Osteocyte (in vitro differentiated cells): Measurements from ENCODE around the gene YIPF5. TPM values are rescaled to one million over a fixed set of nuclear protein-coding genes. Genes with fewer than 3 reads are reported as not detected.

Experiments
- DNase-seq: peaks from one replicate; pipeline ENCODE4 v3.0.0; 2021; ENCODE audit warnings: mixed read lengths; ENCODE audit not compliant: unreplicated experiment; ENCODE audit errors: extremely low spot score
- H3K27ac Mint-ChIP-seq: one replicate; pipeline ENCODE4 v1.8.0; 2021; ENCODE audit warnings: mild to moderate bottlenecking, mixed read lengths; ENCODE audit not compliant: unreplicated experiment
- H3K27me3 Mint-ChIP-seq: one replicate; pipeline ENCODE4 v1.8.0; 2021; ENCODE audit warnings: mixed read lengths; ENCODE audit not compliant: unreplicated experiment
- H3K36me3 Mint-ChIP-seq: one replicate; pipeline ENCODE4 v1.8.0; 2021; ENCODE audit warnings: mixed read lengths; ENCODE audit not compliant: unreplicated experiment
- H3K4me1 Mint-ChIP-seq: one replicate; pipeline ENCODE4 v1.8.0; 2021; ENCODE audit warnings: mixed read lengths; ENCODE audit not compliant: unreplicated experiment
- H3K4me3 Mint-ChIP-seq: one replicate; pipeline ENCODE4 v1.8.0; 2021; ENCODE audit warnings: mild to moderate bottlenecking, moderate library complexity, mixed read lengths; ENCODE audit not compliant: unreplicated experiment
- H3K9me3 Mint-ChIP-seq: one replicate; pipeline ENCODE4 v1.8.0; 2021; ENCODE audit warnings: mixed read lengths; ENCODE audit not compliant: unreplicated experiment
- CTCF ChIP-seq: fragments of 200-600 bp; sonication (generic); IDR thresholded peaks from 2 replicates; pipeline ENCODE4 v1.5.0; 2021; ENCODE audit warnings: antibody characterized with exemption, mild to moderate bottlenecking, moderate library complexity
- total RNA-seq: library from RNA; stranded (reverse); gene quantifications from 2 replicates; pipeline ENCODE4 v1.2.1, GENCODE V29; 2021

Gene YIPF5
- total RNA-seq, 1 donor from 2014 or later, result 79.2 TPM

GRCh38 chr5:144192661-144193060, 22.2 kb upstream of the YIPF5 start:
- Mint-ChIP-seq H3K4me1 (peaks cover 21% of the 10 kb centered on the region), H3K9me3 (no peaks in the 10 kb centered on the region), H3K4me3 (no peak overlapping the region), H3K36me3 (no peaks in the 10 kb centered on the region), H3K27me3 (peaks cover 4% of the 10 kb centered on the region), H3K27ac (no peak overlapping the region)
- TF ChIP-seq CTCF, result no peak
- no peak for DNase-seq

- Mint-ChIP-seq H3K36me3 (no peaks in the 10 kb centered on the region), H3K27me3 (peaks cover 4% of the 10 kb centered on the region), H3K27ac (no peak overlapping the region), H3K9me3 (no peaks in the 10 kb centered on the region), H3K4me1 (peaks cover 27% of the 10 kb centered on the region), H3K4me3 (no peak overlapping the region)
- peak; percentile 49 for TF ChIP-seq CTCF
- no peak for DNase-seq
These were observed 21.5 kb upstream of the YIPF5 start for GRCh38 chr5:144191998-144192397.

GRCh38 chr5:144191531-144191930, 21.1 kb upstream of the YIPF5 start:
- no peak for DNase-seq
- Mint-ChIP-seq H3K9me3 (no peaks in the 10 kb centered on the region), H3K27me3 (peaks cover 4% of the 10 kb centered on the region), H3K4me3 (no peak overlapping the region), H3K27ac (no peak overlapping the region), H3K4me1 (peaks cover 32% of the 10 kb centered on the region), H3K36me3 (no peaks in the 10 kb centered on the region)
- no peak for TF ChIP-seq CTCF

GRCh38 chr5:144189800-144190429, 19.5 kb upstream of the YIPF5 start:
- Mint-ChIP-seq H3K4me3 (no peak overlapping the region), H3K36me3 (no peaks in the 10 kb centered on the region), H3K27ac (no peak overlapping the region), H3K27me3 (no peaks in the 10 kb centered on the region), H3K9me3 (no peaks in the 10 kb centered on the region), H3K4me1 (peaks cover 34% of the 10 kb centered on the region)
- no peak for TF ChIP-seq CTCF
- no peak for DNase-seq

GRCh38 chr5:144187699-144188294, 17.3 kb upstream of the YIPF5 start:
- Mint-ChIP-seq H3K27ac (peak overlapping the region; percentile 89), H3K27me3 (no peaks in the 10 kb centered on the region), H3K36me3 (no peaks in the 10 kb centered on the region), H3K4me1 (peaks cover 36% of the 10 kb centered on the region), H3K4me3 (no peak overlapping the region), H3K9me3 (no peaks in the 10 kb centered on the region)
- TF ChIP-seq CTCF, result no peak
- DNase-seq, result no peak
